NB4 (cell line): Measurements from ENCODE around the gene ADGRG1.

Experiments
- POLR2A ChIP-seq: IDR thresholded peaks from 2 replicates; pipeline ENCODE4 v1.6.1; 2011; ENCODE audit warnings: mild to moderate bottlenecking; ENCODE audit not compliant: insufficient read length; ENCODE audit errors: extremely low read depth
- TF ChIP-seq, protein P1 (sequence below): IDR thresholded peaks from one replicate; pipeline ENCODE4 v1.5.1; 2012; ENCODE audit warnings: low read depth, low read length

DNA sequence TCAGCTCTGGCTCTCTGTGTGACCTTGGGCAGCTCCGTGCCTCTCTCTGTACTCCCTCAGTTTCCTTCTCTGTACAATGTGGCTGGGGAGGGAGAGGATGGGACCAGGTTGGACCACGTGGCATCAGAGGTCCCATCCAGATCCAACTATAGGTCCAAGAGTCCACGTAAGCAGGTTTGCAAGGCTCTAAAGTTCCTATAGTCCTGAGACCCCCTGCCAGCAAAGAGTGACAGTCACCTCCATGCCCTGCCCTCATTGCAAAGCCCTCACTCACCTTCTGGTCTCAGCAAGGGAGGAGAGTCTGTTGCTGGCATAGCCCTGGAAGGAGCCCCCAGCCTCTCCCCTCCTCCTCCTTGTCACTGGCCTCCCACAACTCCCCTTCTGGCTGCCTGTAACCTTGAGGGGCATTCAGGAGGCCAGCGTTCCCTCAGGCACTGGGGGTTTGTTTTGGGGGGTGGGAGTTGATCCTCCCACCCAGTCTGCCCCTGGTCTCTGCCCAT lies 60.1 kb downstream of the ADGRG1 start:
- TF ChIP-seq, protein P1, sequence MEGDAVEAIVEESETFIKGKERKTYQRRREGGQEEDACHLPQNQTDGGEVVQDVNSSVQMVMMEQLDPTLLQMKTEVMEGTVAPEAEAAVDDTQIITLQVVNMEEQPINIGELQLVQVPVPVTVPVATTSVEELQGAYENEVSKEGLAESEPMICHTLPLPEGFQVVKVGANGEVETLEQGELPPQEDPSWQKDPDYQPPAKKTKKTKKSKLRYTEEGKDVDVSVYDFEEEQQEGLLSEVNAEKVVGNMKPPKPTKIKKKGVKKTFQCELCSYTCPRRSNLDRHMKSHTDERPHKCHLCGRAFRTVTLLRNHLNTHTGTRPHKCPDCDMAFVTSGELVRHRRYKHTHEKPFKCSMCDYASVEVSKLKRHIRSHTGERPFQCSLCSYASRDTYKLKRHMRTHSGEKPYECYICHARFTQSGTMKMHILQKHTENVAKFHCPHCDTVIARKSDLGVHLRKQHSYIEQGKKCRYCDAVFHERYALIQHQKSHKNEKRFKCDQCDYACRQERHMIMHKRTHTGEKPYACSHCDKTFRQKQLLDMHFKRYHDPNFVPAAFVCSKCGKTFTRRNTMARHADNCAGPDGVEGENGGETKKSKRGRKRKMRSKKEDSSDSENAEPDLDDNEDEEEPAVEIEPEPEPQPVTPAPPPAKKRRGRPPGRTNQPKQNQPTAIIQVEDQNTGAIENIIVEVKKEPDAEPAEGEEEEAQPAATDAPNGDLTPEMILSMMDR = no peak
- no peak for TF ChIP-seq POLR2A
